Activated T-helper 1 cell treated with anti-CD3 and anti-CD28 coated beads, Interleukin-2, amount 50 U/mL, for 16 hours (primary cell): ENCODE data around the gene DDX39B.
"Not testable (repeated sequence)": the region's sequence is repeated elsewhere in the genome, so short reads cannot be mapped to it uniquely, and the experiment has no call there.

Source experiments
- DNase-seq, 2 donors: peaks; one replicate each; pipeline ENCODE4 v3.0.0-alpha.2; 2020; ENCODE audit warnings: low read depth in 1 of 2, low spot score in 1 of 2

Gene DDX39B

DNA sequence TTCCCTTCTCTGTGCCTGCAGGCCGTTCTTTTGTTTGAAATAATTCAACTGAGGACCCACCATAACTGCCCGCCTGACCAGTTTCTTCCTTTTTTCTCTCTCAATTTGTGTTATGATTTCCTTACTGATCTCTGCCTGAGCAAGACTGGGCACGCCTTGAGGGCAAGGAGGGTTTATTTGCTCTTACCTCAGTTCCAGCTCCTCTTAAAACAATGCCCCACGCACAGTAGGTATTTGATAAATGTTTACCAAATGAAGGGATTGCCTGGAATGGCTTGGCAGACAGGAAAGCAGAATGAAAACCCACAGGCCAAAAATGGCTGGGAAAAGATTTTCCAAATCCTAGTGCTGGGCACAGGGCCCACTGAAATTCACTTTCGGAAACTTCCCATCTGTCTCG lies 54.1 kb downstream of the DDX39B start:
- DNase-seq: not testable (repeated sequence)

GRCh38 chr6:31486065-31486837 lies 55.6 kb downstream of the DDX39B start:
- not testable (repeated sequence) for DNase-seq

DNA sequence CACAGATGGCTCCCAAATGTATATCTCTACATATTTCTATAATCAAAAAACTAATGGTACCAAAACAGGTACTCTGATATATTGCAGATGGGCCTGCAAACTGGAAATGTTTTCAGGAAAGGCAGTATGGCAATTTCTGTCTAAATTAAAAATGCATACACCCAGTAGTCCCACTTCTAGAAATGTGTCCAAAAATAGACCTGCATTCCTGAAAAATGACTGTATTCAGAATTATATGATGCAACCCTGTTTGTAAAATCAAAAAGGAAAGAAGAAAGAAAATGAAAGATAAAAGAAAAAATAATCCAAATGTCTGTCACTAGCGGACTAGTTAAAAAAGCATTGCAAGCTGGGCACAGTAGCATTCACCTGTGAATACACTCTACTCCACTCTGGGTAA lies 56.7 kb downstream of the DDX39B start:
- DNase-seq: no peak

DNA sequence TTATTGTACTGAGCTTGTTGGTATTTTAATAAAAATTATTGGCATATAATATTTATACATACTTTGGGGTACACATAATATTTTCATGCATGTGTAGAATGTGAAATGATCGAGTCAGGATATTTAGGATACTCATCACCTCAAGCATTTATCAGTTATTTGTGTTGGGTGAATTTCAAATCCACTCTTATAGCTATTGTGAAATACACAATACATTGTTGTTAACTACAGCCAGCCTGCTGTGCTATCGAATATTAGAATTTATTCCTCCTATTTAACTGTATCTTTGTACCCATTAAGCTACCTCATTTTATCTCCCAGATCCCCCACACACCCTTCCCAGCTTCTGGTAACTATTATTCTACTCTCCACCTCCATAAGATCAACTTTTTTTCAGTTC lies 58.4 kb downstream of the DDX39B start:
- no peak for DNase-seq

DNA sequence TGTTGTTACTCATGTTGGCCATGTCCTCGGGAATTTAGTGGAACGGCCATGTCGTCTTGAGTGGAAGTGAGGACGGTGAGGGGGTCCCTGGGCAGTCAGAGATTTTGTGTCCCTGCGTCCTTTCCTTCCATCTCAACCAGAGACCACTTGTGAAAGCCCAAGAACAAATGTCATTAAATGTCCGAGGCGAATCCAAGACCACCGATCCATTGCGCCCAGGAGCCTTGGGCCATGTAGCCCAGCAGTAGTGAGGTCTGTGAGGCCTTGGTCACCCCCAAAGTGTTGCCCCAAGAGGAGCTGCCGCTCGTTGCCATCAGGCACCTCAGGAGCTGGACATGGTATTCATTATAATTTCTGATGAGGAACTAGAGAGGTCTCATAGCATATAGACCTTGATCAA lies 61.2 kb downstream of the DDX39B start:
- no peak for DNase-seq
